ENCODE data around the gene SASH1. TPM values are rescaled to one million over a fixed set of nuclear protein-coding genes. Genes with fewer than 3 reads are reported as not detected.
"Not testable (repeated sequence)": the region's sequence is repeated elsewhere in the genome, so short reads cannot be mapped to it uniquely, and the experiment has no call there.

The SASH1 gene
- total RNA-seq, 1 donor from 2014 or later: 91.9 TPM

GRCh38 chr6:148556410-148556809 is 213.8 kb downstream of the SASH1 start:
- no peak for DNase-seq

DNA sequence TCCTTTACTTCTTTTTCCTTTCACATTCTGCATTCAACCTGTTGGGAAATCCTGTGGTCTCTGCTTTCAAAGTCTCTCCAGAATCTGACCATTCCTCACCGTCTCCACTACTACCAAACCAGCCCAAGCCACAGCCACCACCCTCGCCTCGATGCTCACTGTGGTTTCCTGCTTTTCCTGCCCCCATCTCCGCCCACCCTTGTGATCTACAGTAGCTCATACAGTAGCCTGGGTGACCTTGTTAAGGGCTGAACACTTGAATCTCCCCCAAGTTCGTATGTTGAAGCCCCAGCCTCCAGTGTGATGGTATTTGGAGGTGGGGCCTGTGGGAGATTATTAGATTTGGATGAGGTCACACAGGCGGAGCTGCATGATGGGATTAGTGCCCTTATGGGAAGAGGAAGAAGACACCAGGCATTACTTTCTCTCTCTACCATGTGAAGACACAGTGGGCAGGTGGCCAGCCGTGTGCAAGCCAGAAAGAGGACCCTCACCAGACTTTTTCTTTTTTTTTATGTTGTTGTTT is 215.2 kb downstream of the SASH1 start:
- DNase-seq: no peak

DNA sequence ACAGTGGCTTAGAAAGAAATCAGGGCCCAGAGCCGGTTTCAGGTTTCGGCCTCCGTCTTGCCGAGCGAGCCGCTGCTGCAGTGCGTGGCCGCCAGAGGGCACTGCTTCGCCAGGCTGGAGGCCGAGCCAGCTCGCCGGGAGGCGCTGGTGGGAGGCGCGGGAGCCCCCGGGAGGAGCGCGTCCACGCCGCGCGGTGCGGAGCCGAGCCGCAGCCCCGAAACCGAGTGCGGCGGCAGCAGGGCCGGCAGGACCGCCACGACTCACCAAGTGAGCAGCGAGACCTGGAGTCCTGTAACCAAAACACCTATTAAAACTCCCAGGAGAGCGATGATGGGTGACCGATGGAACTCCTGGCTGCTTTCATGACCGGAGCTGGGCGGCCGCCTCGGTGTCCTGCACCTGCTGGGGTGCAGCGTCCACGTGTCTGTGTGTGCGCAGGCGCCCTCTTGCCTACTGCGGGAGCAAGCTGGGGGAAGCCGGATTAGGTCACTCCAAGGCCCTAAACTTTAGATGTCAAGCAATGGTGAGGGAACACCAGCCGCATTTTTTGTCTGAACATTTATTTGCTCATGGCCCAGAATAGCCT is 217.3 kb downstream of the SASH1 start:
- DNase-seq: peak; percentile 87

- no peak for DNase-seq
These were observed 219.0 kb downstream of the SASH1 start for GRCh38 chr6:148561629-148562028.

DNA sequence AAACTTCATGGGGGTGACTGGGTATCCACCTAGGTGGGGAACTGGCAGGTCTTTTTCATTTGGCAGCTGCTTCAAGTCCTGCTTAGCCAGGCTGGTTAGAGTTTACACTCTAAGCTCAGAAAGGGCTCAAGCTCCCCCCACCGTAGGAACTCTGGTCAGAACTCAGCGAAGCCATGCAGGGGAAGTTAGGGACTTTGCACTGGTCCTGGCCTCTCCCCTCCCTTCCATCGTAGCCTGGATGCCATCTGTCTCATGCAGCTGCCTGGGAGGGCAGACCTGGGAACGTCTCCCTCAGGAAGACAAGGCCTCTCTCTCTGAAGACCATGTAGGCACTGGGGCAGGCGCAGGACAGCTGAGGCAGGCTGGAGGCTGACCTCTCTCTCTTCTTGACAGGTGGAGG is 220.4 kb downstream of the SASH1 start:
- no peak for DNase-seq

GRCh38 chr6:148564494-148565035 is 221.9 kb downstream of the SASH1 start:
- no peak for DNase-seq

DNA sequence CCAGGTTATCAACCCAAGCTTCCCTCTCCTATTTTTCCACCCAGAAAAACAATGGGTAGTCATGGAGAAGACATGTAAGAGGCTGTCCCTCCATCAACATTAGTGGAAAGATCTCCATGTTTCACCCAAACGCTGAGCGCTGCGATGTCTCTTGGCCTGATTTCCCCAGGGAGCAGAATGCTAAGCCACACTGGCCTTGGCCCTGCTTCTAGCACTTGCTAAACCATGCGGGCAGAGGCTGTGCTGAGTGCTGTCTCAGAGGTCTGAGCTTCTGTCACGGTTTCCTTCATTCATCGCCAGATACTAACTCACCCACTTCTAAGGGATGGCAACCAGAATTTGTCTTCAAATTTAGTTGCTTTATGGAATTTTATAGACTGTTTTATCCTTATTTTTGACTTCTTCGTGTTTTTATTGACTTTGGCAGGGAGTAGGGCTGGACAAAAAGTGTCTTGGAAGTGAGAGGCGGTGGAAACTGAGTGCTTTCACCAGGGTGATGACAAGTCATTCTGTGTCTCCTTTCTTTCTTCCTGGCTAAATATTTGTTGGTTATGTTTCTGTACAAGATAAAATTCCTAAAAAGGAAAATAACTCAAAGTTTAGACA is 222.8 kb downstream of the SASH1 start:
- DNase-seq: no peak

GRCh38 chr6:148565930-148566663 is 223.5 kb downstream of the SASH1 start:
- DNase-seq: no peak

GRCh38 chr6:148566664-148567350 is 224.2 kb downstream of the SASH1 start:
- DNase-seq: no peak

DNA sequence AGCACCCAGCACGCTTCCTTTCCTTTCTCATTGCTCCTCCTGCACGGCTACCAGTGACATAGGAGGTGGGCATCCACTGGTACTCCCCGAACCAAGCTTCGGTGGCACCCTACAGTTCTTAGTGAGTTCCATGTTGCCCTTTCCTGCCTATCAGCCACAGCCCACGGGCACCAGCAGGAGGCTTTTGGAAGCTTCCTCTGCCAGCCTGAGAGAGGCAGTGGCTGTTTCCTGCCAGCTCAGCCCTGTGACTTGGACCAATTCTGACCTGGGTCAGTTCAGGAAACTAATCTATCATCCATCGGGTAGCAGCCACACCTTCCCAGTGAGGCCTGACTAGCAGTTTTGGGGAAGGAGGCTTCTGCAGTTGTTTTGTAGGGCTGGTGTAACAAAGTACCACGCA is 227.8 kb downstream of the SASH1 start:
- DNase-seq: no peak

- no peak for DNase-seq
These were observed 230.2 kb downstream of the SASH1 start for GRCh38 chr6:148572676-148573335.

GRCh38 chr6:148573922-148574321 is 231.3 kb downstream of the SASH1 start:
- DNase-seq: no peak

- peak; percentile 89 for DNase-seq
These were observed 235.2 kb downstream of the SASH1 start for GRCh38 chr6:148577687-148578488.

- DNase-seq: no peak
These were observed 235.8 kb downstream of the SASH1 start for GRCh38 chr6:148578489-148578814.

DNA sequence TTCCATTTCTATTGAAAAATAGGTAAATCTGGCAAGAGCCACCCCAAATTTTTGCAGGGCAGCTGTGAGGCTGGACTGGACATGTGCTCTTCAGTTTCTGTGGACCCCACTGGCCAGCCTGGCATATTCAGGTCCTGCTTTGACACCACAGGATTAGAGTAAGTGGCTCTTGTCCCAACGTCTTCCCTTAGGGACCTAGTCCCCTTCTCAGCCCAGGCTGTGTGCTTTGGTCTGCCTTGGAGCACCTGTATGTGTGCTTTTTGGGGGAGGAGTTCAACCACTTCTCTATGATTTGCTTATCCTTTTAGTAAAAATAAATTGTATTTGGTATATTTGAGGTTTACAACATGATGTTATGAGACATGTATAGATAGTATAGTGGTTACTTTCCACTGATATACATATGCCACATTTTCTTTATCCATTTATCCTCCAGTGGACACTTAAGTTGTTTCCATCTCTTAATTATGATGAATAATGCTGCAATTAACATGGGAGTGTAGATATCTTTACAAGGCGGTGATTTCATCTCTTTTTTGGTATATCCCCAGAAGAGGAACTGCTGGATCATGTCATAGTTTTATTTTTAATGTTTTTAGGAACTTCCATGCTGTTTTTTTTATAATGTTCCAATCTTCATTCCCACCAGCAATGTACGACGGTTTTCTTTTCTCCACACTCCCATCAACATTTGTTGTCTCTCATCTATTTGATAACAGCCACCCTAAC is 236.4 kb downstream of the SASH1 start:
- no peak for DNase-seq

- DNase-seq: no peak
These were observed 237.8 kb downstream of the SASH1 start for GRCh38 chr6:148580442-148580841.

GRCh38 chr6:148583631-148584030 is 241.0 kb downstream of the SASH1 start:
- no peak for DNase-seq

- not testable (repeated sequence) for DNase-seq
These were observed 243.0 kb downstream of the SASH1 start for GRCh38 chr6:148585641-148586040.

- no peak for DNase-seq
These were observed 248.2 kb downstream of the SASH1 start for GRCh38 chr6:148590883-148591282.

DNA sequence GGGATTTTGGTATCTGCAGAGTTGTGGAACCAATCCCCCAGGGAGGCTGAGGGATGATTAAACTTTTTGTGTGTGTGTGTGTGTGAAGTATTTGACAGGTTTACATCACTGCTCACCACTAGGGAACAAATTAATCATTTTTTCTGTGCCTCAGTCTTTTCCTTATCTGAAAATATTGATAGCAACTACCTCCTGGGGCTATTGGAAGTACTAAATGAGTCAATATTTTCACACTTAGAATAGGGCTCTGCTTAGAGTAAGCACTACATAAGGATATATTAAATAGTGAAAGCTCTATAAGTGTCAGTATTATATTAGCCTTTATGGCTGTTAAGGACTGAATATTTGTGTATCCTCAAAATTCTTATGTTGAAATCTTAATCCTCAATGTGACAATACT is 249.0 kb downstream of the SASH1 start:
- no peak for DNase-seq
